GM04503 (cell line): ENCODE measurements around the gene TRAPPC6A.
A peak's percentile ranks its signal among the peaks of the same experiment; 100 is the strongest.

Experiments used
- DNase-seq: peaks from one replicate; pipeline ENCODE4 v3.0.0-alpha.2; 2012; ENCODE audit warnings: low read depth

Gene TRAPPC6A, protein sequence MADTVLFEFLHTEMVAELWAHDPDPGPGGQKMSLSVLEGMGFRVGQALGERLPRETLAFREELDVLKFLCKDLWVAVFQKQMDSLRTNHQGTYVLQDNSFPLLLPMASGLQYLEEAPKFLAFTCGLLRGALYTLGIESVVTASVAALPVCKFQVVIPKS

DNA sequence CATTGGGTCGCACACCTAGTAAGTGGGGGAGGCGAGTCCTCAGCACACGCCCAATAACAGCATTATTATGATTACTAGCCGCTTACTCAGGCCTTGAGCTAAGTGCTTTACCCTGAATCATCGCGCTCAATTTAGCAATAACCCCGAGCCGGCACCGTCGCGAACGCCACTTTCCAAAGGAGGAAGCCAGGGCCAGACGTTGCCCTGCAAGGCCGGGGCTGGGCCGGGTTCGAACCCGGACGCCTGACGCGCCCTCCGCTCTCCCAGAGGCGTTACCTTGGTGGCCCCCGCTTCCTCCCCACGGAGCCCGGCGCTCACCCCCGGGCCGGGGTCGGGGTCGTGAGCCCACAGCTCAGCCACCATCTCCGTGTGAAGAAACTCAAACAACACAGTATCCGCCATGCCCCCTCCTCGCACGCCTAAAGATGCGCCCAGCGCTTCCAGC lies at the start of gene TRAPPC6A:
Gene TRAPPC6A, minus strand, starts transcription at position 421 of the 445 bp plus-strand sequence. Its CDS starts 19 bp downstream, at position 402.
- peak; percentile 23 for DNase-seq

DNA sequence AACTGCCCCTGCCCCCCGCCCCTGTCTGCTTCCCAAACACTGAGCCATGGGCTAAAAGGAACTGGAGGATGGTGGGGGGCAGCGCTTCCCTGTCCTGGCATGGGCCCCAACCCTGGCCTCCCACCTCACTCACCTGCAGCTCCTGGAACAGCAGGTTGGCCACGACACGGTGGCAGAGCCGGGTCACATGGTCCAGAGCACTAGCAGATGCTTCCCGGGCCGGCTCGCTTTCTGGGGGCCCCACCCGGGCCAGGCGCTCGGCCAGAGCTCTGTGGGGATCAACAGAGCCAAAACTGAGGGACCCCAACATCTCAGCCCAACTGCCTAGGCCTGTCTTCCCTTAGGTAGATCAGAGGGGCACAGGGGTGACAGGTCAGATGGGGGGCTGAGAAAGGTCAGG lies 46.6 kb upstream of the TRAPPC6A start:
- DNase-seq: no peak

DNA sequence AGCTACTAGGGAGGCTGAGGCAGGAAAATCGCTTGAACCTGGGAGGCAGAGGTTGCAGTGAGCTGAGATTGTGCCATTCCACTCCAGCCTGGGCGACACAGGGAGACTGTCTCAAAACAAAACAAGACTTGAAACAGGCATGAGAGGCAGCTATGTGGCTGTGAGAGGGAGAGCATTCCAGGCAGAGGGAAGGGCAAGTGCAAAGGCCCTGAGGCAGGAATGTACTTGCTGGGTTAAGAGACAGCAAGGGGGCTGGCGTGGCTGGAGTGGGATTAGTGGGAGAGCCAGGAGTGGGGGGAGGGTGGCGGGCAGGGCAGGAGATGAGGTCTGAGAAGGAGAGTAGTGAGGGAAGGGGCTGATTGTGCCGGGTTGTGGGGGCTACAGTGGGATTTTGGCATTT lies 45.8 kb upstream of the TRAPPC6A start:
- no peak for DNase-seq

DNA sequence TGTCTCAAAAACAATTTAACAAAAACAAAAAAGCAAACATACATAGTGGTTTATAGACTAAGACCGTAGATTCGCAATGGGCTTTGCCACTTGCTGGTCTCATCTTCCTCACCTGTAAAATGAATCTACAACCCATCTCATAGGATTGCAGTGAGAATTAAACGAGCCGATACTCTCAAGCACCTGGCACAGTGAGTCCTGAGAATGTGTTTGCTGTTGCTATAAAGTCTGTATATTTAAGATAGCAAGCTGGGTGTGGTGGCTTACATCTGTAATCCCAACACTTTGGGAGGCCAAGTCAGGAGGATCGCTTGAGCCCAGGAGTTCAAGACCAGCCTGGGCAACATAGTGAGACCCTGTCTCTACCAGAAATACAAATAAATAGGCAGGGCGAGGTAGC lies 44.7 kb upstream of the TRAPPC6A start:
- DNase-seq: no peak

DNA sequence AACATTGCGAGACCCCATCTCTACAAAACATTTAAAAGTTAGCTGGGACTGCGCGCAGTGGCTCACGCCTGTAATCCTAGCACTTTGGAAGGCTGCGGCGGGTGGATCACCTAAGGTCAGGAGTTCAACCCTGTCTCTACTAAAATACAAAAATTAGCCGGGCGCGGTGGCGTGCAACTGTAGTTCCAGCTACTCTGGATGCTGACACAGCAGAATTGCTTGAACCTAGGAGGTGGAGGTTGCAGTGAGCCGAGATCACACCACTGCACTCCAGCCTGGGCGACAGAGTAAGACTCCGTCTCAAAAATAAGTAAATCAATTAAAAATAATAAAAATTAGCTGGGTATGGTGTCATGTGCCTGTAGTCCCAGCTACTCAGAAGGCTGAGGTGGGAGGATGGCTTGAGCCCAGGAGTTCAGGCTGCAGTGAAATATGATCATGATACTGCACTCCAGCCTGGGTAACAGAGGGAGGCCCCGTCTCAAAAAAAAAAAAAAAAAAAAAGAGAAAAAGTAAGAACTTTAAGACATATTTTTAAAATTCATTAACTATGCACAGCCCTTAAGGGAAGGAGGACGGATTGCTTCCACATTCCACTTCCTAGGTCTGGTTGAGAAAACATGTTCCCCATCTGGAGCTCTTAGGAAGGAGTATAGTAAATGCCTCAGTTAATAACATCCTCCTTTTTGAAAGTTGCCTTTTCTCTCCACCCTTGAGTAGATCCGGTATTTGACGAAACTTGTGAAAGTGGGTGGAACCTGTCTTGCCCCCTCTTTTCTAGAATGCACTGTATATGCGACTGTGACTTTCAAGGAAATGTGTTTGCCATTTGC lies 41.1 kb upstream of the TRAPPC6A start:
- DNase-seq: no peak

DNA sequence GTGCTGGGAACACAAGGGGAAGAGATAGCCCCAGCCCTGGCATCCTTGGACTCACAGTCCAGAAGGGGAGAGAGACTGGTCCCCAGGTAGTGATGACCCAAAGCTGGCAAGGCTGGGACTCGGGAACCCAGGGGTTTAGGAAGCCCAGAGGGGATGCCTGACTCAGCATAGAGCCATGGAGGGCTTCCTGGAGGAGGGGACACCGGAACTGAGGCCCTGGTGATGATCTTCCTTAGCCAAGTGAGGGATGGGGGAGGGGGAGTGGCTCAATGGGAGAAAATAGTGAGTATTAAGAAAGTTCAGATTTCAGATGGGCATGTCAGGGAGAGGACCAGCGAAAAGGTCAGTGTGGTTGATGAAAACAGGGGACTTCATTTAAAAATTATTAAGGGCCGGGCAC lies 40.4 kb upstream of the TRAPPC6A start:
- no peak for DNase-seq

DNA sequence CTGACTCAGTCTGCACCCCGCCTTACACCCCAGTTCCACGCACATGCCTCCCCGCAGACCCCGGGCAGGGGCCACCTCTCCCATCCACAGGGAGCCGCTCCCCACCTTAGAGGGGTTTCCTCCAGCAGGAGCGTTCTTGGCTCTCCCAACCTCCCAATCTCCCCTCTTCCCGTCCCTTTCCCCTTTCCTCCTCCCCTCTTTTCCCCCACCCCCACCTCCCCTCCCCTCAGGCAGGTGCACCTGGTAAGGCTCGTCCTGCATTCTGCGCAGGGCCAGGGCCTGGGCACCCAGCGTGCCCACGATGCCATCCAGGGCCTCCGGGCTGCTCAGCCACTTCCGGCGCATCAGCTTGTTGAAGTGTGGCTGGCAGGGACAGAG lies 39.9 kb upstream of the TRAPPC6A start:
- DNase-seq: no peak

DNA sequence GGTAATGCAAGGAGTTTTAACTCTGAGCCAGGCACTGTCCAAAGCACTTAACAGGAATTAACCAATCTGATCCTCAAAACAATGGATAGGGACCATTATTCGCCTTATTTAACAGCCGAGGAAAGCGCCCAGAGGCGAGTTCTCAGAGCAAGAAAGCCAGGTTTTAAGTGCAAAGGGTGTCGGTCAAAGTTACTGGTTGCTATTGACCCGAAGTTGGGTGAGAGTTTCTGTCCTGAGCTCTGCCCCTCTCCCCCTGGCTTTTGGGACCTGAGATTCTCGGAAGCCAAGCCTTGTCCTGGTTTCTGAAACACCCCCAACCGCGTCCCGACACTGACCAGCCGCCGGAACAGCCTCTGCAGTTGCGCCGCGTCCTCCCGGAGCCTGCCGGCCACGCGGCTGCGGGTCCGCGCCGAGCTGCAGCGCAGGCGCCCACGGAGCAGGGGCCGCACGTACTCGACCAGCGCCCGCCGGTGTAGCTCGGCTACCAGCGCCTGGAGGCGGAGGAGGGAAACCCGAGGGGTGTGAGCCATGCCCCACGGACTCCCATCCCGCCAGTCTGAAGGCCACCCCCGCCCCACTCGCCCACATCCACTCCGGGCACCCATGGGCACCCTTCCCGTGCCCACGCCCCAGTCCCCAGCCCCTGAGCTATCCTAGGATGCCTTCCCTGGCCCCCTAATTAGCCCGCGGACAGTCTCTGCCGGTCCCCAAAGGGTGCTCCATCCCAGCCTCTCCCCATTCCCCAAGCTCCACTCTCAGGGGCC lies 39.3 kb upstream of the TRAPPC6A start:
- no peak for DNase-seq

DNA sequence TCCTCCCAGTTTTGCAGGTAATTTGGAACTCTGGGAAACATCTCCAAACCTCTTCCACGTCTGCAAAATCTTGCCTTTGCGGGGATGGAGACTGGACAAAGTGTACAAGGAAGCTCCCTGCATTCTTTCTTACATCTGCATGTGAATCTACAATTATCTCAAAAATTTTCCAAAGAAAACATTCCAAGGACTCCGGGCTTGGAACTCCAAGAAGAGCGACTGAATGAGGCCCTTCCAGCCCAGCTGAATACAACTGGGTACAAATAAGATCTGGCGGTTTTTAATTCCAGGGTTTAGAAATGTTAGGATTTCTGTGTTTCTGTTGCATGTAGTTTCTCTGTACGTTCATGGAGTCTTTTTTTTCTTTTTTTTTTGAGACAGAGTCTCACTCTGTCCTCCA lies 38.6 kb upstream of the TRAPPC6A start:
- DNase-seq: no peak

DNA sequence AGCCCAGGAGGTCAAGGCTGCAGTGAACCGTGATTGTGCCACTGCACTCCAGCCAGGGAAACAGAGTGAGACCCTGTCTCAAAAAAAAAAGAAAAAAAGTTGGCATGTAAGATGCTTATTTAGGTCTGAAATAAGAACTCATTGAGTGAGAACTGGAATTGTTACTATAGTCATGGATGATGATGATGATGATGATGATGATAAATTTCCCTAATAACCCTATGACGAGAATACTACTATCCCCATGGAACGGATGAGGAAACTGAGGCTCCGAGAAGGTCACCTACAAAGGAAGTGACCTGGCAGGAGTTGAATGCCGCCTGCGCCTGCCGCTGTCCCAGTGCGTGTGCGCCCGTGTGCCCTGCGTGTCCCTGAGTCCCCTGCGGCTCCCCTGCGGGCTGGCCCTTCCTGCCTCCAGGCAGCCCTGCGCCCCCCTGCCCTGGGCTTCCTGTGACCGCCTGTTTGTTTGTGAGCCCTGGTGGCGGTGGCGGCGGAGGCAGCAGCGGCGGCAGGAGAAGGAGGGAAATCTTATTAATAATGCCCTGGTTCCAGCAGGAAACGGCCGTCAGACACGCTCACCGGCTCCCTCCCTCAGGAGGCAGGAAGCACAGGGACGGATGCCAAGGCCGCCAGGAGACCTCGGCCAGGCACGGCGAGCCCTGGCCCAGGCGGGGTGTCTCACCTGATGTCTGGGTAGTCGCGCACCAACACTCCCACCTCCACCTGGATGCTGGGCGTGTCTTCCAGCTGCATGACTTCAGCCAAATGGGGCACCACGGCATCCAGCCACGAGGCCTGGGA lies 37.6 kb upstream of the TRAPPC6A start:
- no peak for DNase-seq

DNA sequence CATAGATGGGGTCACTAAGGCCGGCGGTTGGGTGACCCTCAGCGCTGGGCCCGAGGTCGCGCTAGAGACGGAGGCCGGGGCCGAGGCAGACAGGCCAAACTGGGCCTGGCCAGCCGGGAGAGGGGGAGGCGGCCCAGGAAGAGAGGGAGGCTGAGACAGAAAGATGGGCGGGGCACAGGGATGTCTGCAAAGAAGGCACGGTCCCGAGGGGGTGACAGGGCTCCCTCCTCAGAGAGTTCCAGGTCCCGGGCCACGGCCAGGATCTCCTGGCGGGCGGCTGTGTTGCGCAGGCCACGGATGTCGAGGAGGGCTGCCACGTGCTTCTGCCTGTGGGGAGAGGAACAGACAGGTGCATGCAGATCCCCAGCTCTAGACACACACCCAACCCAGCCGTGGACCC lies 35.0 kb upstream of the TRAPPC6A start:
- no peak for DNase-seq

DNA sequence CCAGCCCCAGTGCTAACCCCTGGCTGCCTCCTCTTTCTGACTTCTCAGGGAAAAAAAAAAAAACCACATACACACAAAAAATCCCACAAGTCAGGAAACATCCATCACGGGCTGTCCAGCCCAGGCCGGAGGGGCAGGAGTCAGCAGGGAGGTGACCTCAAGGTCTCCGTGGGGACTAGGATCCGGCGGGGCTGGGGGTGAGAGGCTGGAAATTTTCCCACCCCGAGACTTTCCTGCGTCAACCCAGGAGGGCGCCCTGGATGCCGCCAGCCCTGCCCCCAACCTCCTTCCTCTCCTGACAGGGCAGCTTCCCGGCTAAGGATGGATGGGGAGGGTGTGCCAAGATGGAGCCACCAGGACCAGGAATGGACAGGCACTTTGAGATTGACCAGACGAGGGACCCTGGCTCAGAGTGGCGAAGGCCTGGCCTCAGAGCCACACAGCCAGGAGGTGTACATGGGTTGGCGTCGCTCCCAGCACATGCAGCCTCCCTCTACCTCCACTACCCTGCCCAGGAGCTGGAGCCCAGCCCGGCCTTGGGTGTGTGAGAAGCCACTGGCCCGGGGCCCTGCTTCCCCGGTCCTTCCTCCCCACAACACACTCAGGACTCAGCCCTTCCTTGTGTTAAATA lies 33.8 kb upstream of the TRAPPC6A start:
- DNase-seq: no peak

DNA sequence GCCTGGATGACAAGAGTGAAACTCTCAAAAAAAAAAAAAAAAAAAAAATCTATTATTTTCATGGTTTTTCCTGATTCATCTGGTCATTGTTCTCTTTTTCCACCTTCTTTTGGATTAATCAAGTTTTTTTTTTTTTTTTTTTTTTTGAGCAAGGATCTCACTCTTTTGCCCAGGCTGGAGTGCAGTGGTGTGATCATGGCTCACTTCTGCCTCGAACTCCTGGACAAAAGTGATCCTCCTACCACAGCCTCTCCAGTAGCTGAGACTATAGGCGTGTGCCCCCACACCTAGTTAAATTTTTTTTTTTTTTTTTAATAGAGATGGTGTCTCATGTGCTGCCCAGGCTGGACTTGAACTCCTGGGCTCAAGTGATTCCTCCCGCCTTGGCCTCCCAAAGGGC lies 28.3 kb upstream of the TRAPPC6A start:
- DNase-seq: no peak

DNA sequence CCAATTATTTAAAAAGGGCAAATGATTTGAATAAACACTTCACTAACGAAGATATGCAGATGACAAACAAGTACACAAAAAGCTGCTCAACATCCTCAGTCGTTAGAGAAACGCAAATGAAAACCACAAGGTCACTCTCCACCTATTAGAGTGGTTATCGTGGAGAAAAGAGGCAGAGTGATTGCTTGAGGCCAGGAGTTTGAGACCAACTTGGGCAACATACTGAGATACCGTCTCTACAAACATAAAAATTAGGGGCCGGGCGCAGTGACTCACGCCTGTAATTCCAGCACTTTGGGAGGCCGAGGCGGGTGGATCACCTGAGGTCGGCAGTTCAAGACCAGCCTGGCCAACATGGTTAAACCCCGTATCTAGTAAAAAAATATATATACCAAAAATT lies 27.8 kb upstream of the TRAPPC6A start:
- DNase-seq: no peak

DNA sequence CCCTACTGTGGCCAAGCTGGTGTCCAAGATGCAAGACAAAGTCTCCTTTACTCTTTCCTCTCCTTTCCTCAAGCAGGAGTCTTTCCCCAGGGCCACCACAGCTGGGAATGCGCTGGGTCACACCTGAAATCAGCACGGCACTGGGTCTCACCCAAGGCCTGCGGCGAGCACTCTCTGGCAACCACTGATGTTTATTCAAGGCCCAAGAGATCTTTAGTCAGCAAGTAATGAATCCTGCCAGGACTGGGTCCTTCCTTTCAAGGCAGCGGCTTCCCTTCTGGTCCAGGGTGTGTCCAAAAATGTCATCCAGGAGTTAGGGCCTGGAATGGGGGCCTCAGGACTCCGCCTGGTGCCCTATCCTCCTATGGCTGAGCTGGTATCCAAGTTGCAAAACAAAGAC lies 24.6 kb upstream of the TRAPPC6A start:
- DNase-seq: no peak

DNA sequence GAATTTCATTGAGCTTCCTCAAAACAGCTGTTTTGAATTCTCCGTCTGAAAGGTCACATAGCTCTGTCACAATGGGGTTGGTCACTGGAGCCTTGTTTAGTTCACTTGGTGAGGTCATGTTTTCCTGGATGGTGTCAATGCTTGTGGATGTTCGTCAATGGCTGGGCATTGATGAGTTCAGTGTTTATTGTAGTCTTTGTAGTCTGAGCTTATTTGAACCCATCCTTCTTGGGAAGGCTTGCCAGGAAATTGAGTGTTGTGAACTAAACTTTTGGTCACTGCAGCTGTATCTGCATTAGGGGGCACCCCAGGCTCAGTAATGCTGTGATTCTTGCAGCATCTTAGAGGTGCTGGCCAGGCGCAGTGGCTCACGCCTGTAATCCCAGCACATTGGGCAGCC lies 22.5 kb upstream of the TRAPPC6A start:
- no peak for DNase-seq

DNA sequence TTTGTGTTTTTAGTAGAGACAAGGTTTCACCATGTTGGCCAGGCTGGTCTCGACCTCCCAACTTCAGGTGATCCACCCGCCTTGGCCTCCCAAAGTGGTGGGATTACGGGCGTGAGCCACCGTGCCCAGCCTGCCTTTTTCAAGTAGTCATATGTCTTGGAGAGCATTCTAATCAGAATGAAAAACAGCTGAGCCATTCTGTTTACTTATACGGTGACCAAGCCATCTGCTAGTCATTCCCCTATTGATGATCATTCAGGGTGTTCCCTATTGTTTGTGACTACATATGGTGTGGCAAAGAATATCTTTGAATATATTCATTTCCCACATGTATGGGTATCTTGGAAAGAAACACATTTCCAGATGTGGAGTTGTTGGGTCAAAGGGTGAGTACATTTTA lies 17.7 kb upstream of the TRAPPC6A start:
- DNase-seq: peak; percentile 45

DNA sequence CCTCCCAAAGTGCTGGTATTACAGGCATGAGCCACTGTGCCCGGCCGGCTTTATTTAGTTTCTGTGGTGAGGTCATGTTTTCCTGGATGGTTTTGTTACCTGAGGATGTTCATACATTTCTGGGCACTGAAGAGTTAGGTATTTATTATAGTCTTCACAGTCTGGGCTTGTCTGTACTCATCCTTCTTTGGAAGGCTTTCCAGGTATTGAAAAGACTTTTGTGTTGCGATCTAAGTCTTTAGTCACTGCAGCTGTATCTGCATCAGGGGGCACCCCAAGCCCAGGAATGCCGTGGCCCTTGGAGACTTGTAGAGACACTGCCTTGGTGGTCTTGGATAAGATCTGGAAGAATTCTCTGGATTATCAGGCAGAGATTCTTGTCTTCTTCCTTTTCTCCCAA lies 13.3 kb upstream of the TRAPPC6A start:
- DNase-seq: no peak

DNA sequence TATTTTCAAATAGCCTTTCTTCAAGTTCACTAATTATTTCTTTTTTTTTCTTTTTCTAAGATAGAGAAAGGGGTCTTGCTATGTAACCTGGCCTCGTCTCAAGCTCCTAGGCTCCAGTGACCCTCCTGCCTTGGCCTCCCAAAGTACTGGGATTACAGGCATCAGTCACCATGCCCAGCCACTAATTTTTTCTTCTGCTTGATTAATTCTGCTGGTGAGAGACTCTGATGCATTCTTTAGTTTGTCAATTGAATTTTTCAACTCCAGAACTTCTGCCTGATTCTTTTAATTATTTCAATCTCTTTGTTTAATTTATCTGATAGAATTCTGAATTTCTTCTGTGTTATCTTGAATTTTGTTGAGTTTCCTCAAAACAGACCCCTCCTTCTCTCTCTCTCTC lies 11.9 kb upstream of the TRAPPC6A start:
- DNase-seq: no peak

DNA sequence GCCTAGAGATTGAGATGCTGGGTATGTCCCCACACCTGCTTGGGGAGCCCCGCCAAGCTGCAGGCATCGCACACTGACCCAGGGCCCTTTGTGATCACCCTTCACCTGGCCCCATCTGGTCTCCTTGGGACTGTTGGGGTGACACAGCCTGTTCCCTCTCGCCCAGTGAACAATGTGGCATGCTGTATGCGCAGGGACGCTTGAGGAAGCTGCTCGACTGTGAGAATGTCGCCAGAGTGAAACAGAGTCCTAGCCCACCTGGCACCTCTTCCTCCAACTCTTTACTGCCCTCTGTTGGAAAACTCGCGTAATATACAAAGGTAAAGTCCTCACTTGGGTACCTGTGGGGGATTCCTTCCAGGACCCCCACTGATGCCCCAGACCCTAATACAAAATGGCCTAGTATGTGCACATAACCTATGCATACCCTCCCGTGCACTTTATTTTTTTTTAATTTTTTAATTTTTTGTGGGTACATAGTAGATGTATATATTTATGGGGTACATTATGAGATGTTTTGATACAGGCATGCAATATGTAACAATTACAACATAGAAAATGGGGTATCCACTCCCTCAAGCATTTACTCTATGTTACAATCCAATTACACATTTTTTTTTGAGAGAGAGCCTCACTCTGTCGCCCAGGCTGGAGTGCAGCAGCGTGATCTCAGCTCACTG lies 9.5 kb upstream of the TRAPPC6A start:
- DNase-seq: no peak
